HEK293 (cell line): ENCODE results near the gene MEX3A.

Source experiments
- EGR2 ChIP-seq: fragments of 450-650 bp; formaldehyde crosslinking; IDR thresholded peaks from 2 replicates; pipeline ENCODE4 v1.5.1; 2016; ENCODE audit warnings: low read depth, missing biosample characterization, missing genetic modification characterization
- HOXD13 ChIP-seq: sonication (generic); formaldehyde crosslinking; IDR thresholded peaks from 2 replicates; pipeline ENCODE4 v1.8.0; 2022; ENCODE audit warnings: missing genetic modification reagents, borderline replicate concordance
- KLF16 ChIP-seq: fragments of 450-650 bp; formaldehyde crosslinking; IDR thresholded peaks from 2 replicates; pipeline ENCODE4 v1.5.1; 2017; ENCODE audit warnings: missing biosample characterization, missing genetic modification characterization
- KLF7 ChIP-seq: fragments of 450-650 bp; formaldehyde crosslinking; IDR thresholded peaks from 2 replicates; pipeline ENCODE4 v1.5.1; 2016; ENCODE audit warnings: missing biosample characterization, missing genetic modification characterization, borderline replicate concordance
- MZF1 ChIP-seq: fragments of 450-650 bp; formaldehyde crosslinking; IDR thresholded peaks from 2 replicates; pipeline ENCODE4 v1.5.1; 2017; ENCODE audit warnings: missing biosample characterization, missing genetic modification characterization, borderline replicate concordance
- RBAK ChIP-seq: fragments of 450-650 bp; formaldehyde crosslinking; IDR thresholded peaks from 2 replicates; pipeline ENCODE4 v1.5.1; 2016; ENCODE audit warnings: missing biosample characterization, missing genetic modification characterization
- ZBTB48 ChIP-seq: fragments of 450-650 bp; formaldehyde crosslinking; IDR thresholded peaks from 2 replicates; pipeline ENCODE4 v1.5.1; 2016; ENCODE audit warnings: missing biosample characterization, missing genetic modification characterization
- ZFP37 ChIP-seq: fragments of 450-650 bp; formaldehyde crosslinking; IDR thresholded peaks from 2 replicates; pipeline ENCODE4 v1.5.1; 2016; ENCODE audit warnings: missing biosample characterization, missing genetic modification characterization
- ZFP69B ChIP-seq: fragments of 450-650 bp; formaldehyde crosslinking; IDR thresholded peaks from 2 replicates; pipeline ENCODE4 v1.5.1; 2016; ENCODE audit warnings: missing biosample characterization, missing genetic modification characterization
- ZNF24 ChIP-seq: fragments of 450-650 bp; formaldehyde crosslinking; IDR thresholded peaks from 2 replicates; pipeline ENCODE4 v1.5.1; 2016; ENCODE audit warnings: missing biosample characterization, missing genetic modification characterization
- ZNF248 ChIP-seq: fragments of 450-650 bp; formaldehyde crosslinking; IDR thresholded peaks from 2 replicates; pipeline ENCODE4 v1.5.1; 2017; ENCODE audit warnings: missing biosample characterization, missing genetic modification characterization
- ZNF266 ChIP-seq: fragments of 450-650 bp; formaldehyde crosslinking; IDR thresholded peaks from 2 replicates; pipeline ENCODE4 v1.5.1; 2016; ENCODE audit warnings: missing biosample characterization, missing genetic modification characterization, low read depth
- ZNF350 ChIP-seq: fragments of 450-650 bp; formaldehyde crosslinking; IDR thresholded peaks from 2 replicates; pipeline ENCODE4 v1.5.0; 2017; ENCODE audit warnings: missing biosample characterization, mild to moderate bottlenecking, missing genetic modification characterization
- ZNF423 ChIP-seq: fragments of 450-650 bp; formaldehyde crosslinking; IDR thresholded peaks from 2 replicates; pipeline ENCODE4 v1.5.1; 2016; ENCODE audit warnings: missing biosample characterization, missing genetic modification characterization
- ZNF776 ChIP-seq: fragments of 450-650 bp; formaldehyde crosslinking; IDR thresholded peaks from 2 replicates; pipeline ENCODE4 v1.5.0; 2017; ENCODE audit warnings: missing biosample characterization, missing genetic modification characterization, borderline replicate concordance
- ZSCAN16 ChIP-seq: fragments of 450-650 bp; formaldehyde crosslinking; IDR thresholded peaks from 2 replicates; pipeline ENCODE4 v1.5.1; 2016; ENCODE audit warnings: missing biosample characterization, missing genetic modification characterization
- TF ChIP-seq, protein P1 (sequence below): fragments of 450-650 bp; formaldehyde crosslinking; conservative IDR thresholded peaks from 2 replicates; pipeline ENCODE4 v1.5.1; 2016; ENCODE audit warnings: low read depth, missing biosample characterization, missing genetic modification characterization
- TF ChIP-seq, protein P2 (sequence below): fragments of 450-650 bp; formaldehyde crosslinking; IDR thresholded peaks from 2 replicates; pipeline ENCODE4; 2016; ENCODE audit warnings: missing biosample characterization, missing genetic modification characterization
- TF ChIP-seq, protein P3 (sequence below): fragments of 450-650 bp; formaldehyde crosslinking; IDR thresholded peaks from 2 replicates; pipeline ENCODE4 v1.5.1; 2016; ENCODE audit warnings: missing biosample characterization, missing genetic modification characterization
- TF ChIP-seq, protein P4 (sequence below): fragments of 450-650 bp; formaldehyde crosslinking; IDR thresholded peaks from 2 replicates; pipeline ENCODE4 v1.5.1; 2016; ENCODE audit warnings: missing biosample characterization, missing genetic modification characterization
- TF ChIP-seq, protein P5 (sequence below): fragments of 450-650 bp; formaldehyde crosslinking; IDR thresholded peaks from 2 replicates; pipeline ENCODE4 v1.5.0; 2017; ENCODE audit warnings: missing biosample characterization, missing genetic modification characterization, borderline replicate concordance
- TF ChIP-seq, protein P6 (sequence below): fragments of 450-650 bp; formaldehyde crosslinking; IDR thresholded peaks from 2 replicates; pipeline ENCODE4 v1.5.1; 2016; ENCODE audit warnings: missing biosample characterization, missing genetic modification characterization, borderline replicate concordance

Gene MEX3A

DNA sequence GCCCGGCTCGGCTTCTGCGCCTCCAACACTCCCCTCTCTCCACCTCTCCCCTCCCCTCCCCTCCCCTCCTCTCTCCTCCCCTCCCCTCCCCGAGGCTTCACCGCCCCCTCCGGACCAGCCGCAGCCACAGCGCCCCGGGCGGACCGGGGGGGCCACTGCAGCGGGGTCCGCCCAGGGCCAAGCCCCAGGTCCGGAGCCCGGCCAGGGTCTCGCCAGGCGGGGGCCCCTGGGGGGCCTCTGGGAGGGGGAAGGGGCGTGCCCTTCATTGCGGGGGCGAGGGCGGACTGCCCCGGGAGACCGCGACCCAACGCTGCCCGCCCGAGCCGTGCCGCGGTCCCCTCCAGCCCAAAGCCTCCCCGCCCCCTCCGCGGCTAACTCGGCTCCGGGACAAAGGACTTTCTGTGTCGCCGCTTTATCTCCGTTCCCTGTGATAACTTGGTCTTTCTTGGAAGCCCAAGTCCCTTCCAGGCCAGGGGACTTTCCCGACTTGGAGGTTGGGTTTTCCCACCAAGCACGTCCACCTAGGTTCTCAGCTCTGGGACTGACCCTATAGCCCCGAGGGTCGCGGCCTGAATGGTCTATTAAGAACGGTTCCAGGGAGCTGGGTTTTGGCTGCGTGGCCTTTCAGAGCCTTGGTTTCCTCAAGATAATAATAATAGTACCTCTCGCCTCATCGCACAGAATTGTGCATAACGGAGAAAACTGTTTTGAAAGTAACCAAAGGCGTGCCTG lies 28.3 kb downstream of the MEX3A start, which contains the start of gene UBQLN4 (continued):
- TF ChIP-seq, protein P1, sequence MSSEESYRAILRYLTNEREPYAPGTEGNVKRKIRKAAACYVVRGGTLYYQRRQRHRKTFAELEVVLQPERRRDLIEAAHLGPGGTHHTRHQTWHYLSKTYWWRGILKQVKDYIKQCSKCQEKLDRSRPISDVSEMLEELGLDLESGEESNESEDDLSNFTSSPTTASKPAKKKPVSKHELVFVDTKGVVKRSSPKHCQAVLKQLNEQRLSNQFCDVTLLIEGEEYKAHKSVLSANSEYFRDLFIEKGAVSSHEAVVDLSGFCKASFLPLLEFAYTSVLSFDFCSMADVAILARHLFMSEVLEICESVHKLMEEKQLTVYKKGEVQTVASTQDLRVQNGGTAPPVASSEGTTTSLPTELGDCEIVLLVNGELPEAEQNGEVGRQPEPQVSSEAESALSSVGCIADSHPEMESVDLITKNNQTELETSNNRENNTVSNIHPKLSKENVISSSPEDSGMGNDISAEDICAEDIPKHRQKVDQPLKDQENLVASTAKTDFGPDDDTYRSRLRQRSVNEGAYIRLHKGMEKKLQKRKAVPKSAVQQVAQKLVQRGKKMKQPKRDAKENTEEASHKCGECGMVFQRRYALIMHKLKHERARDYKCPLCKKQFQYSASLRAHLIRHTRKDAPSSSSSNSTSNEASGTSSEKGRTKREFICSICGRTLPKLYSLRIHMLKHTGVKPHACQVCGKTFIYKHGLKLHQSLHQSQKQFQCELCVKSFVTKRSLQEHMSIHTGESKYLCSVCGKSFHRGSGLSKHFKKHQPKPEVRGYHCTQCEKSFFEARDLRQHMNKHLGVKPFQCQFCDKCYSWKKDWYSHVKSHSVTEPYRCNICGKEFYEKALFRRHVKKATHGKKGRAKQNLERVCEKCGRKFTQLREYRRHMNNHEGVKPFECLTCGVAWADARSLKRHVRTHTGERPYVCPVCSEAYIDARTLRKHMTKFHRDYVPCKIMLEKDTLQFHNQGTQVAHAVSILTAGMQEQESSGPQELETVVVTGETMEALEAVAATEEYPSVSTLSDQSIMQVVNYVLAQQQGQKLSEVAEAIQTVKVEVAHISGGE (tag by site-specific recombination) = no peak
- TF ChIP-seq, protein P2, sequence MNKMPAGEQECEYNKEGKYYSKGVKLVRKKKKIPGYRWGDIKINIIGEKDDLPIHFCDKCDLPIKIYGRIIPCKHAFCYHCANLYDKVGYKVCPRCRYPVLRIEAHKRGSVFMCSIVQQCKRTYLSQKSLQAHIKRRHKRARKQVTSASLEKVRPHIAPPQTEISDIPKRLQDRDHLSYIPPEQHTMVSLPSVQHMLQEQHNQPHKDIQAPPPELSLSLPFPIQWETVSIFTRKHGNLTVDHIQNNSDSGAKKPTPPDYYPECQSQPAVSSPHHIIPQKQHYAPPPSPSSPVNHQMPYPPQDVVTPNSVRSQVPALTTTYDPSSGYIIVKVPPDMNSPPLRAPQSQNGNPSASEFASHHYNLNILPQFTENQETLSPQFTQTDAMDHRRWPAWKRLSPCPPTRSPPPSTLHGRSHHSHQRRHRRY (tag by site-specific recombination) = no peak
- TF ChIP-seq ZNF266 (no peak), ZNF423 (0 out of 2 replicates have a peak, but pooled peaks have one; percentile 27), EGR2 (tag by site-specific recombination) (no peak), ZFP37 (peak; percentile 35; the same call in 1 of the 2 replicates), ZSCAN16 (tag by site-specific recombination) (no peak), ZNF24 (tag by site-specific recombination) (no peak), HOXD13 (CRISPR knock-in tag) (no peak), MZF1 (tag by site-specific recombination) (no peak), ZNF248 (tag by site-specific recombination) (no peak), RBAK (tag by site-specific recombination) (no peak), ZBTB48 (tag by site-specific recombination) (peak; percentile 48; the same call in 1 of the 2 replicates), KLF16 (tag by site-specific recombination) (no peak), ZFP69B (tag by site-specific recombination) (peak; percentile 87), ZNF350 (tag by site-specific recombination) (no peak), KLF7 (tag by site-specific recombination) (no peak), ZNF776 (tag by site-specific recombination) (no peak)
- TF ChIP-seq, protein P3, sequence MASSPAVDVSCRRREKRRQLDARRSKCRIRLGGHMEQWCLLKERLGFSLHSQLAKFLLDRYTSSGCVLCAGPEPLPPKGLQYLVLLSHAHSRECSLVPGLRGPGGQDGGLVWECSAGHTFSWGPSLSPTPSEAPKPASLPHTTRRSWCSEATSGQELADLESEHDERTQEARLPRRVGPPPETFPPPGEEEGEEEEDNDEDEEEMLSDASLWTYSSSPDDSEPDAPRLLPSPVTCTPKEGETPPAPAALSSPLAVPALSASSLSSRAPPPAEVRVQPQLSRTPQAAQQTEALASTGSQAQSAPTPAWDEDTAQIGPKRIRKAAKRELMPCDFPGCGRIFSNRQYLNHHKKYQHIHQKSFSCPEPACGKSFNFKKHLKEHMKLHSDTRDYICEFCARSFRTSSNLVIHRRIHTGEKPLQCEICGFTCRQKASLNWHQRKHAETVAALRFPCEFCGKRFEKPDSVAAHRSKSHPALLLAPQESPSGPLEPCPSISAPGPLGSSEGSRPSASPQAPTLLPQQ (tag by site-specific recombination) = peak; percentile 91
- TF ChIP-seq, protein P4, sequence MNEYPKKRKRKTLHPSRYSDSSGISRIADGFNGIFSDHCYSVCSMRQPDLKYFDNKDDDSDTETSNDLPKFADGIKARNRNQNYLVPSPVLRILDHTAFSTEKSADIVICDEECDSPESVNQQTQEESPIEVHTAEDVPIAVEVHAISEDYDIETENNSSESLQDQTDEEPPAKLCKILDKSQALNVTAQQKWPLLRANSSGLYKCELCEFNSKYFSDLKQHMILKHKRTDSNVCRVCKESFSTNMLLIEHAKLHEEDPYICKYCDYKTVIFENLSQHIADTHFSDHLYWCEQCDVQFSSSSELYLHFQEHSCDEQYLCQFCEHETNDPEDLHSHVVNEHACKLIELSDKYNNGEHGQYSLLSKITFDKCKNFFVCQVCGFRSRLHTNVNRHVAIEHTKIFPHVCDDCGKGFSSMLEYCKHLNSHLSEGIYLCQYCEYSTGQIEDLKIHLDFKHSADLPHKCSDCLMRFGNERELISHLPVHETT = peak; percentile 9; the same call in 1 of the 2 replicates
- TF ChIP-seq, protein P5, sequence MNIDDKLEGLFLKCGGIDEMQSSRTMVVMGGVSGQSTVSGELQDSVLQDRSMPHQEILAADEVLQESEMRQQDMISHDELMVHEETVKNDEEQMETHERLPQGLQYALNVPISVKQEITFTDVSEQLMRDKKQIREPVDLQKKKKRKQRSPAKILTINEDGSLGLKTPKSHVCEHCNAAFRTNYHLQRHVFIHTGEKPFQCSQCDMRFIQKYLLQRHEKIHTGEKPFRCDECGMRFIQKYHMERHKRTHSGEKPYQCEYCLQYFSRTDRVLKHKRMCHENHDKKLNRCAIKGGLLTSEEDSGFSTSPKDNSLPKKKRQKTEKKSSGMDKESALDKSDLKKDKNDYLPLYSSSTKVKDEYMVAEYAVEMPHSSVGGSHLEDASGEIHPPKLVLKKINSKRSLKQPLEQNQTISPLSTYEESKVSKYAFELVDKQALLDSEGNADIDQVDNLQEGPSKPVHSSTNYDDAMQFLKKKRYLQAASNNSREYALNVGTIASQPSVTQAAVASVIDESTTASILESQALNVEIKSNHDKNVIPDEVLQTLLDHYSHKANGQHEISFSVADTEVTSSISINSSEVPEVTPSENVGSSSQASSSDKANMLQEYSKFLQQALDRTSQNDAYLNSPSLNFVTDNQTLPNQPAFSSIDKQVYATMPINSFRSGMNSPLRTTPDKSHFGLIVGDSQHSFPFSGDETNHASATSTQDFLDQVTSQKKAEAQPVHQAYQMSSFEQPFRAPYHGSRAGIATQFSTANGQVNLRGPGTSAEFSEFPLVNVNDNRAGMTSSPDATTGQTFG = no peak
- TF ChIP-seq, protein P6, sequence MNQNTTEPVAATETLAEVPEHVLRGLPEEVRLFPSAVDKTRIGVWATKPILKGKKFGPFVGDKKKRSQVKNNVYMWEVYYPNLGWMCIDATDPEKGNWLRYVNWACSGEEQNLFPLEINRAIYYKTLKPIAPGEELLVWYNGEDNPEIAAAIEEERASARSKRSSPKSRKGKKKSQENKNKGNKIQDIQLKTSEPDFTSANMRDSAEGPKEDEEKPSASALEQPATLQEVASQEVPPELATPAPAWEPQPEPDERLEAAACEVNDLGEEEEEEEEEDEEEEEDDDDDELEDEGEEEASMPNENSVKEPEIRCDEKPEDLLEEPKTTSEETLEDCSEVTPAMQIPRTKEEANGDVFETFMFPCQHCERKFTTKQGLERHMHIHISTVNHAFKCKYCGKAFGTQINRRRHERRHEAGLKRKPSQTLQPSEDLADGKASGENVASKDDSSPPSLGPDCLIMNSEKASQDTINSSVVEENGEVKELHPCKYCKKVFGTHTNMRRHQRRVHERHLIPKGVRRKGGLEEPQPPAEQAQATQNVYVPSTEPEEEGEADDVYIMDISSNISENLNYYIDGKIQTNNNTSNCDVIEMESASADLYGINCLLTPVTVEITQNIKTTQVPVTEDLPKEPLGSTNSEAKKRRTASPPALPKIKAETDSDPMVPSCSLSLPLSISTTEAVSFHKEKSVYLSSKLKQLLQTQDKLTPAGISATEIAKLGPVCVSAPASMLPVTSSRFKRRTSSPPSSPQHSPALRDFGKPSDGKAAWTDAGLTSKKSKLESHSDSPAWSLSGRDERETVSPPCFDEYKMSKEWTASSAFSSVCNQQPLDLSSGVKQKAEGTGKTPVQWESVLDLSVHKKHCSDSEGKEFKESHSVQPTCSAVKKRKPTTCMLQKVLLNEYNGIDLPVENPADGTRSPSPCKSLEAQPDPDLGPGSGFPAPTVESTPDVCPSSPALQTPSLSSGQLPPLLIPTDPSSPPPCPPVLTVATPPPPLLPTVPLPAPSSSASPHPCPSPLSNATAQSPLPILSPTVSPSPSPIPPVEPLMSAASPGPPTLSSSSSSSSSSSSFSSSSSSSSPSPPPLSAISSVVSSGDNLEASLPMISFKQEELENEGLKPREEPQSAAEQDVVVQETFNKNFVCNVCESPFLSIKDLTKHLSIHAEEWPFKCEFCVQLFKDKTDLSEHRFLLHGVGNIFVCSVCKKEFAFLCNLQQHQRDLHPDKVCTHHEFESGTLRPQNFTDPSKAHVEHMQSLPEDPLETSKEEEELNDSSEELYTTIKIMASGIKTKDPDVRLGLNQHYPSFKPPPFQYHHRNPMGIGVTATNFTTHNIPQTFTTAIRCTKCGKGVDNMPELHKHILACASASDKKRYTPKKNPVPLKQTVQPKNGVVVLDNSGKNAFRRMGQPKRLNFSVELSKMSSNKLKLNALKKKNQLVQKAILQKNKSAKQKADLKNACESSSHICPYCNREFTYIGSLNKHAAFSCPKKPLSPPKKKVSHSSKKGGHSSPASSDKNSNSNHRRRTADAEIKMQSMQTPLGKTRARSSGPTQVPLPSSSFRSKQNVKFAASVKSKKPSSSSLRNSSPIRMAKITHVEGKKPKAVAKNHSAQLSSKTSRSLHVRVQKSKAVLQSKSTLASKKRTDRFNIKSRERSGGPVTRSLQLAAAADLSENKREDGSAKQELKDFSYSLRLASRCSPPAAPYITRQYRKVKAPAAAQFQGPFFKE (tag by site-specific recombination) = no peak
